Activated T-helper 9 cell treated with anti-CD3 and anti-CD28 coated beads, Interleukin-2, amount 50 U/mL, for 16 hours (primary cell): ENCODE results near the gene AKT3.
"Not testable (repeated sequence)": the region's sequence is repeated elsewhere in the genome, so short reads cannot be mapped to it uniquely, and the experiment has no call there.

Experiments used
- DNase-seq: peaks from one replicate; pipeline ENCODE4 v3.0.0-alpha.2; 2020; ENCODE audit warnings: low read depth

Gene AKT3

GRCh38 chr1:243783714-243784113, 66.3 kb downstream of the AKT3 start:
- DNase-seq = no peak

GRCh38 chr1:243772361-243773050, 77.5 kb downstream of the AKT3 start:
- DNase-seq = not testable (repeated sequence)

- DNase-seq = no peak
These were observed 79.2 kb downstream of the AKT3 start for GRCh38 chr1:243770860-243771259.

GRCh38 chr1:243765676-243766075, 84.4 kb downstream of the AKT3 start:
- DNase-seq = no peak

GRCh38 chr1:243763806-243764205, 86.2 kb downstream of the AKT3 start:
- no peak for DNase-seq

GRCh38 chr1:243758647-243759046, 91.4 kb downstream of the AKT3 start:
- no peak for DNase-seq

GRCh38 chr1:243756529-243756928, 93.5 kb downstream of the AKT3 start:
- DNase-seq = no peak

GRCh38 chr1:243754348-243754747, 95.7 kb downstream of the AKT3 start:
- DNase-seq = no peak

GRCh38 chr1:243751506-243751905, 98.5 kb downstream of the AKT3 start:
- DNase-seq = no peak

GRCh38 chr1:243748706-243749283, 101.2 kb downstream of the AKT3 start:
- no peak for DNase-seq

GRCh38 chr1:243748227-243748626, 101.8 kb downstream of the AKT3 start:
- DNase-seq = no peak

- no peak for DNase-seq
These were observed 103.3 kb downstream of the AKT3 start for GRCh38 chr1:243746751-243747150.

- no peak for DNase-seq
These were observed 104.7 kb downstream of the AKT3 start for GRCh38 chr1:243745356-243745755.

GRCh38 chr1:243742819-243743218, 107.2 kb downstream of the AKT3 start:
- no peak for DNase-seq

GRCh38 chr1:243740255-243740999, 109.6 kb downstream of the AKT3 start:
- DNase-seq = no peak

GRCh38 chr1:243739335-243740003, 110.6 kb downstream of the AKT3 start:
- no peak for DNase-seq

GRCh38 chr1:243738020-243738419, 112.0 kb downstream of the AKT3 start:
- no peak for DNase-seq

GRCh38 chr1:243735457-243735856, 114.6 kb downstream of the AKT3 start:
- no peak for DNase-seq

GRCh38 chr1:243734308-243734695, 115.7 kb downstream of the AKT3 start:
- no peak for DNase-seq

GRCh38 chr1:243733670-243734307, 116.3 kb downstream of the AKT3 start:
- DNase-seq = no peak

- DNase-seq = no peak
These were observed 117.4 kb downstream of the AKT3 start for GRCh38 chr1:243732637-243733036.

GRCh38 chr1:243731974-243732625, 117.9 kb downstream of the AKT3 start:
- DNase-seq = no peak
